Brain microvascular endothelial cell (primary cell): ENCODE results near the gene PDE4D.

ENCODE experiments used
- DNase-seq: peaks from one replicate; pipeline ENCODE4 v3.0.0-alpha.2; 2020
- H3K27ac ChIP-seq: fragments of 250-450 bp; sonication (Bioruptor Pico); 2 replicates; pipeline ENCODE4 v1.5.1; 2020; ENCODE audit warnings: mild to moderate bottlenecking, moderate library complexity
- H3K27me3 ChIP-seq: fragments of 250-450 bp; sonication (Bioruptor Pico); replicated peaks from 2 replicates; pipeline ENCODE4 v1.5.1; 2020; ENCODE audit warnings: mild to moderate bottlenecking
- H3K36me3 ChIP-seq: fragments of 250-450 bp; sonication (Bioruptor Pico); replicated peaks from 2 replicates; pipeline ENCODE4 v1.5.1; 2020; ENCODE audit warnings: mild to moderate bottlenecking
- H3K4me3 ChIP-seq: 2 replicates; pipeline ENCODE4 v1.5.1; 2011; ENCODE audit warnings: low read depth, mild to moderate bottlenecking, control low read depth, low read length, moderate library complexity
- CTCF ChIP-seq: IDR thresholded peaks from 2 replicates; pipeline ENCODE4 v1.5.1; 2011; ENCODE audit warnings: low read depth, mild to moderate bottlenecking, moderate library complexity, low read length, control low read depth, inconsistent platforms; ENCODE audit errors: missing control alignments
- in situ Hi-C: cut with HindIII; loops from 2 replicates; pipeline ENCODE4 v1.10.0; 2017; ENCODE audit warnings: low sequenced_read_pairs, low pct_ligation_motif_present

Gene PDE4D

GRCh38 chr5:59529239-59529638 lies 364.3 kb downstream of the PDE4D start:
- no peaks in the 10 kb centered on the region for H3K27me3 ChIP-seq
- in situ Hi-C loops: no loop called here
- no peaks in the 10 kb centered on the region for H3K36me3 ChIP-seq
- no peak overlapping the region for H3K4me3 ChIP-seq
- no peak for TF ChIP-seq CTCF
- H3K27ac ChIP-seq: no peak overlapping the region
- no peak for DNase-seq

GRCh38 chr5:59528202-59528862 lies 365.2 kb downstream of the PDE4D start:
- in situ Hi-C loops: no loop called here
- Histone ChIP-seq H3K36me3 (no peaks in the 10 kb centered on the region), H3K4me3 (no peak overlapping the region), H3K27me3 (no peaks in the 10 kb centered on the region), H3K27ac (no peak overlapping the region)
- DNase-seq: no peak
- no peak for TF ChIP-seq CTCF

- peak; percentile 94 for DNase-seq
- in situ Hi-C loops: no loop called here
- H3K36me3 ChIP-seq: no peaks in the 10 kb centered on the region
- H3K27me3 ChIP-seq: no peaks in the 10 kb centered on the region
- no peak overlapping the region for H3K4me3 ChIP-seq
- peak overlapping the region; percentile 49 for H3K27ac ChIP-seq
- peak; percentile 34 for TF ChIP-seq CTCF
Observed at GRCh38 chr5:59525957-59526356, 367.6 kb downstream of the PDE4D start.

- Histone ChIP-seq H3K36me3 (no peaks in the 10 kb centered on the region), H3K4me3 (no peak overlapping the region)
- in situ Hi-C loops: no loop called here
Observed at GRCh38 chr5:59525311-59525710, 368.2 kb downstream of the PDE4D start.

GRCh38 chr5:59522201-59522831 lies 371.2 kb downstream of the PDE4D start:
- H3K27ac ChIP-seq: no peak overlapping the region
- H3K27me3 ChIP-seq: no peaks in the 10 kb centered on the region
- no peak for DNase-seq
- in situ Hi-C loops: no loop called here
- no peaks in the 10 kb centered on the region for H3K36me3 ChIP-seq
- no peak overlapping the region for H3K4me3 ChIP-seq
- TF ChIP-seq CTCF: no peak

More at GRCh38 chr5:59525311-59525710, 368.2 kb downstream of the PDE4D start:
- H3K27ac ChIP-seq: peak overlapping the region; percentile 49
- no peak for DNase-seq
- TF ChIP-seq CTCF: no peak
- no peaks in the 10 kb centered on the region for H3K27me3 ChIP-seq
